ENCODE results near the gene HOXD10.

Gene HOXD10

GRCh38 chr2:176164201-176164600 is 47.6 kb downstream of the HOXD10 start:
- in situ Hi-C loops (cut with HindIII; ENCODE audit: low pct_ligation_motif_present, low pct_unique_long_range_greater_than_20kb, low sequenced_read_pairs): no loop called here
- no peak for DNase-seq

GRCh38 chr2:176164611-176165369 is 48.2 kb downstream of the HOXD10 start:
- in situ Hi-C loops (cut with HindIII; ENCODE audit: low pct_ligation_motif_present, low pct_unique_long_range_greater_than_20kb, low sequenced_read_pairs): no loop called here
- no peak for DNase-seq

- in situ Hi-C loops (cut with HindIII; ENCODE audit: low pct_ligation_motif_present, low pct_unique_long_range_greater_than_20kb, low sequenced_read_pairs): no loop called here
Measured at GRCh38 chr2:176165370-176166050, 48.9 kb downstream of the HOXD10 start.

GRCh38 chr2:176166272-176166671 is 49.7 kb downstream of the HOXD10 start:
- DNase-seq: no peak
- in situ Hi-C loops (cut with HindIII; ENCODE audit: low pct_ligation_motif_present, low pct_unique_long_range_greater_than_20kb, low sequenced_read_pairs): no loop called here

More at GRCh38 chr2:176165370-176166050, 48.9 kb downstream of the HOXD10 start:
- no peak for DNase-seq

GRCh38 chr2:176167398-176167797 is 50.8 kb downstream of the HOXD10 start:
- no peak for DNase-seq
- in situ Hi-C loops (cut with HindIII; ENCODE audit: low pct_ligation_motif_present, low pct_unique_long_range_greater_than_20kb, low sequenced_read_pairs): no loop called here

- in situ Hi-C loops (cut with HindIII; ENCODE audit: low pct_ligation_motif_present, low pct_unique_long_range_greater_than_20kb, low sequenced_read_pairs): no loop called here
- no peak for DNase-seq
Measured at GRCh38 chr2:176169181-176169580, 52.6 kb downstream of the HOXD10 start.
